Neural progenitor cell (in vitro differentiated cells): ENCODE results near the gene KIF1B. TPM values are rescaled to one million over a fixed set of nuclear protein-coding genes. Genes with fewer than 3 reads are reported as not detected.

Experiments used
- DNase-seq: peaks from one replicate; pipeline ENCODE4 v3.0.0-alpha.2; 2016; ENCODE audit warnings: low spot score
- H2AFZ ChIP-seq: fragments of 200-600 bp; sonication (generic); replicated peaks from 2 replicates; pipeline ENCODE4 v1.6.1; 2016; ENCODE audit warnings: antibody characterized with exemption
- H3F3A ChIP-seq: fragments of 200-600 bp; sonication (generic); 2 replicates; pipeline ENCODE4 v1.6.1; 2016; ENCODE audit warnings: antibody characterized with exemption, low read depth
- H3K27ac ChIP-seq: fragments of 200-600 bp; sonication (generic); 2 replicates; pipeline ENCODE4 v1.5.1; 2016; ENCODE audit warnings: mild to moderate bottlenecking
- H3K27me3 ChIP-seq: fragments of 200-600 bp; sonication (generic); 2 replicates; pipeline ENCODE4 v1.6.1; 2016; ENCODE audit warnings: mild to moderate bottlenecking, moderate library complexity
- H3K36me3 ChIP-seq: fragments of 200-600 bp; sonication (generic); 2 replicates; pipeline ENCODE4 v1.5.1; 2016
- H3K4me1 ChIP-seq: fragments of 200-600 bp; sonication (generic); 2 replicates; pipeline ENCODE4 v1.6.1; 2016; ENCODE audit warnings: mixed run types
- H3K4me2 ChIP-seq: fragments of 200-600 bp; sonication (generic); 2 replicates; pipeline ENCODE4 v1.6.1; 2016
- H3K4me3 ChIP-seq: fragments of 200-600 bp; sonication (generic); 2 replicates; pipeline ENCODE4 v1.5.1; 2016
- H3K79me2 ChIP-seq: fragments of 200-600 bp; sonication (generic); 2 replicates; pipeline ENCODE4 v1.6.1; 2016; ENCODE audit warnings: low read depth
- H3K9ac ChIP-seq: fragments of 200-600 bp; sonication (generic); 2 replicates; pipeline ENCODE4 v1.6.1; 2016
- H3K9me3 ChIP-seq: fragments of 200-600 bp; sonication (generic); 2 replicates; pipeline ENCODE4 v1.5.1; 2016; ENCODE audit warnings: low read depth
- H4K20me1 ChIP-seq: fragments of 200-600 bp; sonication (generic); 2 replicates; pipeline ENCODE4 v1.6.1; 2016; ENCODE audit warnings: low read depth
- H3K27ac Mint-ChIP-seq: 3 replicates; pipeline ENCODE4 v1.8.0; 2021; ENCODE audit warnings: mixed read lengths
- H3K27me3 Mint-ChIP-seq: 2 replicates; pipeline ENCODE4 v1.8.0; 2022; ENCODE audit warnings: low read depth, mild to moderate bottlenecking, inconsistent platforms, moderate library complexity, mixed read lengths; ENCODE audit not compliant: insufficient read depth
- H3K36me3 Mint-ChIP-seq: 3 replicates; pipeline ENCODE4 v1.8.0; 2021; ENCODE audit warnings: mixed read lengths
- H3K4me1 Mint-ChIP-seq: 3 replicates; pipeline ENCODE4 v1.8.0; 2021; ENCODE audit warnings: mixed read lengths
- H3K4me3 Mint-ChIP-seq: 3 replicates; pipeline ENCODE4 v1.8.0; 2021; ENCODE audit warnings: mild to moderate bottlenecking, moderate library complexity, mixed read lengths
- H3K9me3 Mint-ChIP-seq: 3 replicates; pipeline ENCODE4 v1.8.0; 2020; ENCODE audit warnings: mixed read lengths
- EZH2 ChIP-seq: fragments of 200-600 bp; sonication (generic); IDR thresholded peaks from 2 replicates; pipeline ENCODE4 v1.6.1; 2017; ENCODE audit warnings: antibody characterized with exemption, mild to moderate bottlenecking, moderate library complexity
- EZH2phosphoT487 ChIP-seq: fragments of 200-600 bp; sonication (generic); IDR thresholded peaks from 2 replicates; pipeline ENCODE4 v1.6.1; 2017; ENCODE audit warnings: antibody characterized with exemption
- total RNA-seq: library from RNA; depleted of rRNA; stranded (reverse); fragments of >200 nt; gene quantifications from 2 replicates; pipeline ENCODE4 v1.2.3, GENCODE V29; 2015; ENCODE audit warnings: low replicate concordance
- TF ChIP-seq, protein P1 (sequence below): fragments of 200-600 bp; sonication (generic); IDR thresholded peaks from 2 replicates; pipeline ENCODE4 v1.5.1; 2017; ENCODE audit warnings: antibody characterized with exemption, mild to moderate bottlenecking

Gene KIF1B
- total RNA-seq, 1 donor from 2014 or later = 52.0 TPM

DNA sequence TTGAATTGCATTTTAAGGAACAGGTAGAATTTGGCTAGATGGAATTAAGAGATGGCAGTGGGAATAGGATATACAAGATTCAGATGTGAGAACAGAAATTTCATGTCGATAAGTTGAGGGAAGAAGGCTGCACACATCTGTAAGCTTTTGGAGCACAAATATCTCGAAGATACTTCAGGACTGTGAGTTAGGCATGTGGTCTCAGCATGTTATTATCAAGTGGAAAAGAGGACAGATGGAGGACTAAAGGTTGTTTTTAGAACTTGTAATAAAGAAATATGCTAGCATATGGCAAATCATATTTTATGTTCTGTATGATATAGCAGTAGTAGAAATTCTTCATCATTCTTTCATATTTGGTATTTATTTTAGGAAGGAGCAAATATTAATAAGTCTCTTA, 61.5 kb downstream of the KIF1B start:
- H3K27ac Mint-ChIP-seq = no peak overlapping the region
- H3K9ac ChIP-seq = no peak overlapping the region
- no peak overlapping the region for H2AFZ ChIP-seq
- DNase-seq = no peak
- no peaks in the 10 kb centered on the region for H3K36me3 ChIP-seq
- no peak overlapping the region for H3K4me3 Mint-ChIP-seq
- no peaks in the 10 kb centered on the region for H3K27me3 Mint-ChIP-seq
- H3K9me3 Mint-ChIP-seq = no peaks in the 10 kb centered on the region
- H3K9me3 ChIP-seq = no peaks in the 10 kb centered on the region
- no peaks in the 10 kb centered on the region for H3K4me1 ChIP-seq
- TF ChIP-seq, protein P1, sequence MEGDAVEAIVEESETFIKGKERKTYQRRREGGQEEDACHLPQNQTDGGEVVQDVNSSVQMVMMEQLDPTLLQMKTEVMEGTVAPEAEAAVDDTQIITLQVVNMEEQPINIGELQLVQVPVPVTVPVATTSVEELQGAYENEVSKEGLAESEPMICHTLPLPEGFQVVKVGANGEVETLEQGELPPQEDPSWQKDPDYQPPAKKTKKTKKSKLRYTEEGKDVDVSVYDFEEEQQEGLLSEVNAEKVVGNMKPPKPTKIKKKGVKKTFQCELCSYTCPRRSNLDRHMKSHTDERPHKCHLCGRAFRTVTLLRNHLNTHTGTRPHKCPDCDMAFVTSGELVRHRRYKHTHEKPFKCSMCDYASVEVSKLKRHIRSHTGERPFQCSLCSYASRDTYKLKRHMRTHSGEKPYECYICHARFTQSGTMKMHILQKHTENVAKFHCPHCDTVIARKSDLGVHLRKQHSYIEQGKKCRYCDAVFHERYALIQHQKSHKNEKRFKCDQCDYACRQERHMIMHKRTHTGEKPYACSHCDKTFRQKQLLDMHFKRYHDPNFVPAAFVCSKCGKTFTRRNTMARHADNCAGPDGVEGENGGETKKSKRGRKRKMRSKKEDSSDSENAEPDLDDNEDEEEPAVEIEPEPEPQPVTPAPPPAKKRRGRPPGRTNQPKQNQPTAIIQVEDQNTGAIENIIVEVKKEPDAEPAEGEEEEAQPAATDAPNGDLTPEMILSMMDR = no peak
- no peak for TF ChIP-seq EZH2
- H3K4me3 ChIP-seq = no peak overlapping the region
- no peaks in the 10 kb centered on the region for H4K20me1 ChIP-seq
- no peaks in the 10 kb centered on the region for H3F3A ChIP-seq
- H3K4me2 ChIP-seq = no peak overlapping the region
- H3K79me2 ChIP-seq = peaks cover 3% of the 10 kb centered on the region
- H3K27me3 ChIP-seq = no peaks in the 10 kb centered on the region
- no peaks in the 10 kb centered on the region for H3K4me1 Mint-ChIP-seq
- H3K36me3 Mint-ChIP-seq = peaks cover 31% of the 10 kb centered on the region
- H3K27ac ChIP-seq = no peak overlapping the region

DNA sequence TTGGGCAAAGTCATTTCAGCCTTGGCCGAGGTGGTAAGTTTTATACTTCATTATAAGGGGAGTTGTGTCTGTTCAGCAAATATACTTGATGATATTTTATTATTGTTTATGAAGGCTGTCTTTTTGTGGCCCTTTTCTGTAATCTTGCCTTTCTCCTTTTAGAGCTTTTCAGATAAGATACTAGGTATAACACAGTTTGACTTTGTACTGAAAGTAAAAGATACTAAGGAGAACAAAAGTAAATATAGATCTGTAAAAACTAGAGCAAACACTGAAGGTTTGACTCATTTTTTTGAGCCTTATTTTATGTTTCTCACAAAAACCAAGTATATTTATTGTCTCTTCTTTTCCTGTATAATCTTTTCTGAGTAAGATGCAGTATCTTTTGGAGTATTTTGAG, 61.9 kb downstream of the KIF1B start:
- Histone ChIP-seq H3K4me1 (no peaks in the 10 kb centered on the region), H3K4me3 (no peak overlapping the region), H3K9ac (no peak overlapping the region), H3K9me3 (no peaks in the 10 kb centered on the region), H3K27ac (peak overlapping the region; percentile 39), H3K4me2 (no peak overlapping the region), H3F3A (no peaks in the 10 kb centered on the region), H2AFZ (no peak overlapping the region), H3K36me3 (no peaks in the 10 kb centered on the region), H4K20me1 (no peaks in the 10 kb centered on the region), H3K79me2 (peaks cover 3% of the 10 kb centered on the region), H3K27me3 (no peaks in the 10 kb centered on the region)
- H3K36me3 Mint-ChIP-seq = peaks cover 31% of the 10 kb centered on the region
- no peak overlapping the region for H3K4me3 Mint-ChIP-seq
- H3K4me1 Mint-ChIP-seq = no peaks in the 10 kb centered on the region
- H3K9me3 Mint-ChIP-seq = no peaks in the 10 kb centered on the region
- no peak for TF ChIP-seq EZH2
- no peak for TF ChIP-seq EZH2phosphoT487
- TF ChIP-seq, protein P1 = no peak
- H3K27me3 Mint-ChIP-seq = no peaks in the 10 kb centered on the region
- H3K27ac Mint-ChIP-seq = no peak overlapping the region
- no peak for DNase-seq

DNA sequence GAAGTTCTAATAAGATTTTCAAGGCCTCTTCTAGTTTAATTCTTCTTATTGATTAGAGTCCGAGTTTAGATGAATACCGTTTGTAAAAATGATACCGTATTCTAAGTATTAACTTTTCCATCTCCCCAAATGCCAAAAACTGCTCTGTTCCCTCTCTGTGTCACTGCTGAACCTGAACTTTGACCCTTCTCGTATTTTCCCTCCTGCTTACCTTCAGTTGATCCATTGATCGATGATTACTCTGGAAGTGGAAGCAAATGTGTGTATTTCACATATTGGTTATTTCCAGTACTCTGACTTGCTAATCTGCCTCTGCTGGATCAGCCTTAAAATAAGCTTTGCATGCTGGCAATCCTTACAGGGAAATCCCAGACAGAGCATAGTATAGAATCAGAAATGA, 68.5 kb downstream of the KIF1B start:
- Histone ChIP-seq H3K4me1 (peaks cover 6% of the 10 kb centered on the region), H3K79me2 (no peaks in the 10 kb centered on the region), H3K27ac (no peak overlapping the region), H3K27me3 (no peaks in the 10 kb centered on the region), H3K9ac (no peak overlapping the region), H3K36me3 (peaks cover 11% of the 10 kb centered on the region), H3F3A (peaks cover 16% of the 10 kb centered on the region), H2AFZ (no peak overlapping the region), H3K9me3 (no peaks in the 10 kb centered on the region), H4K20me1 (no peaks in the 10 kb centered on the region), H3K4me2 (no peak overlapping the region), H3K4me3 (no peak overlapping the region)
- Mint-ChIP-seq H3K27ac (no peak overlapping the region), H3K27me3 (no peaks in the 10 kb centered on the region), H3K4me1 (peaks cover 5% of the 10 kb centered on the region), H3K9me3 (no peaks in the 10 kb centered on the region), H3K4me3 (no peak overlapping the region), H3K36me3 (peaks cover 35% of the 10 kb centered on the region)
- TF ChIP-seq EZH2phosphoT487 (no peak), EZH2 (no peak)
- TF ChIP-seq, protein P1 = no peak
- DNase-seq = no peak
